WERI-Rb-1 (cell line): ENCODE results near the gene KLK1.

Experiments
- DNase-seq: peaks from one replicate; pipeline ENCODE4 v3.0.0-alpha.2; 2020
- H3K27ac ChIP-seq: fragments of 250-450 bp; sonication (Bioruptor Pico); 2 replicates; pipeline ENCODE4 v1.5.1; 2020; ENCODE audit warnings: mild to moderate bottlenecking, moderate library complexity
- H3K27me3 ChIP-seq: fragments of 250-450 bp; sonication (Bioruptor Pico); 2 replicates; pipeline ENCODE4 v1.5.1; 2021; ENCODE audit warnings: mild to moderate bottlenecking, low read depth, moderate library complexity; ENCODE audit not compliant: insufficient read depth, severe bottlenecking
- H3K36me3 ChIP-seq: fragments of 250-450 bp; sonication (Bioruptor Pico); 2 replicates; pipeline ENCODE4 v1.5.1; 2020; ENCODE audit warnings: mild to moderate bottlenecking, moderate library complexity
- H3K4me3 ChIP-seq: 2 replicates; pipeline ENCODE4 v1.5.1; 2011; ENCODE audit warnings: low read depth, mild to moderate bottlenecking, control low read depth, low read length
- H3K9me3 ChIP-seq: fragments of 250-450 bp; sonication (Bioruptor Pico); 2 replicates; pipeline ENCODE4 v1.5.1; 2021; ENCODE audit warnings: mild to moderate bottlenecking, moderate library complexity; ENCODE audit not compliant: severe bottlenecking
- CTCF ChIP-seq: IDR thresholded peaks from 2 replicates; pipeline ENCODE4 v1.5.1; 2011; ENCODE audit warnings: low read depth, mild to moderate bottlenecking, control low read depth, inconsistent platforms, low read length

The KLK1 gene

GRCh38 chr19:50798659-50799546 is 24.7 kb downstream of the KLK1 start:
- no peak for TF ChIP-seq CTCF
- H3K27ac ChIP-seq = no peak overlapping the region
- H3K4me3 ChIP-seq = no peak overlapping the region
- no peaks in the 10 kb centered on the region for H3K27me3 ChIP-seq
- no peaks in the 10 kb centered on the region for H3K9me3 ChIP-seq
- H3K36me3 ChIP-seq = peaks cover 85% of the 10 kb centered on the region
- no peak for DNase-seq

GRCh38 chr19:50797781-50798658 is 25.6 kb downstream of the KLK1 start:
- TF ChIP-seq CTCF = no peak
- DNase-seq = no peak
- Histone ChIP-seq H3K27me3 (no peaks in the 10 kb centered on the region), H3K27ac (no peak overlapping the region), H3K4me3 (no peak overlapping the region), H3K36me3 (peaks cover 77% of the 10 kb centered on the region), H3K9me3 (no peaks in the 10 kb centered on the region)

GRCh38 chr19:50797429-50797780 is 26.2 kb downstream of the KLK1 start:
- Histone ChIP-seq H3K36me3 (peaks cover 71% of the 10 kb centered on the region), H3K9me3 (no peaks in the 10 kb centered on the region), H3K27ac (no peak overlapping the region), H3K4me3 (no peak overlapping the region), H3K27me3 (no peaks in the 10 kb centered on the region)
- no peak for TF ChIP-seq CTCF
- DNase-seq = no peak

- Histone ChIP-seq H3K9me3 (no peaks in the 10 kb centered on the region), H3K27me3 (no peaks in the 10 kb centered on the region), H3K4me3 (no peak overlapping the region), H3K27ac (no peak overlapping the region; the same call in 1 of the 2 replicates), H3K36me3 (peaks cover 65% of the 10 kb centered on the region)
- DNase-seq = no peak
- TF ChIP-seq CTCF = no peak
Observed at GRCh38 chr19:50796634-50797428, 26.8 kb downstream of the KLK1 start.

- no peaks in the 10 kb centered on the region for H3K9me3 ChIP-seq
- peak; percentile 28; the same call in 1 of the 2 replicates for TF ChIP-seq CTCF
- no peak overlapping the region for H3K4me3 ChIP-seq
- H3K27ac ChIP-seq = no peak overlapping the region; the same call in 1 of the 2 replicates
- DNase-seq = peak; percentile 27
- peaks cover 58% of the 10 kb centered on the region for H3K36me3 ChIP-seq
- H3K27me3 ChIP-seq = no peaks in the 10 kb centered on the region
Observed at GRCh38 chr19:50796128-50796633, 27.4 kb downstream of the KLK1 start.
